PC-3 (cell line): ENCODE data around the gene CEP85L.

Experiments used
- CTCF ChIP-seq: fragments of 300-600 bp; sonication (generic); conservative IDR thresholded peaks from 2 replicates; pipeline ENCODE4 v1.5.1; 2017; ENCODE audit warnings: antibody characterized with exemption, low read depth, mild to moderate bottlenecking, low read length
- EZH2 ChIP-seq: fragments of 300-600 bp; sonication (generic); IDR thresholded peaks from one replicate; pipeline ENCODE4 v1.6.1; 2017; ENCODE audit warnings: antibody characterized with exemption, mild to moderate bottlenecking, low read length; ENCODE audit not compliant: unreplicated experiment
- EZH2phosphoT487 ChIP-seq: fragments of 300-600 bp; sonication (generic); IDR thresholded peaks from 2 replicates; pipeline ENCODE4 v1.6.1; 2018; ENCODE audit warnings: mild to moderate bottlenecking, antibody characterized with exemption, low read length, borderline replicate concordance

GRCh38 chr6:118502169-118502568, 149.2 kb downstream of the CEP85L start:
- no peak for TF ChIP-seq CTCF
- TF ChIP-seq EZH2phosphoT487 = no peak
- no peak for TF ChIP-seq EZH2
